Measurements from ENCODE around the gene REPS1.
"Not testable (repeated sequence)": the region's sequence is repeated elsewhere in the genome, so short reads cannot be mapped to it uniquely, and the experiment has no call there.

Gene REPS1

DNA sequence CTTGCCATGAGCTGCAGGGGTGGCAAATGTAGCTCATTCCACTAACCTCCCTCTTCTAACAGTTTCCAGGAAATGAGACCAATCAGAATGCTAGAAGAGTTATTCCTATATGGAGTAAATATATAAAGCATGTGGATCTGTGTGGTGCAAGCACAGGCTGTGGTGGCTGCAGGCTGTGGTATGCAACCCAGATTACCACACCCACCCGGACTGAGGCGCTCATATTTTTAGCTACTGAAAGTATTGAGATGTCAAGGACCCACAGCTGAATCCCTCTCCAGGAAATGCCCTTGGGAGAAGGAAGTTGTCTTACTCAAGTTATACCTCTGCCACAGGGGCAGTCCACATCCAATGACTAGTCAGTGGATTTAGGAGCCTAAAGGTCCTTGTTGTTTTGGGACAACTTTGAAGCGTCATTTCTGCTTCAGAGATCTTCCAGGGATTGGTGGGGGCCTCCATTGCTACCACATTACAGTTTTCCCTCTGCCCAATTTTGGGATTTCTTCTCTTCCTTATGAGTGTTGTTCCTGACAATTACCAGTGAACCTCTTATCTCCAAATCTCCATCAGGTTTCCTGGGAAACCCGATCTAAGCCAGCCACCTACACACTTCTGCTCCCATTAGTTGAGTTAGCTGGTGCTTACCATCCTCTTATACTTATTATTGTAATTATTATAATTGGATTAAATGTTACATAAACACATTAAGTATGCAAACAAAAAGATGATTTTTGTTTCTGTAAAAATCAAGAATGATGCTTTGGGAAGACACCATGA lies 12.1 kb upstream of the REPS1 start:
- DNase-seq: no peak

DNA sequence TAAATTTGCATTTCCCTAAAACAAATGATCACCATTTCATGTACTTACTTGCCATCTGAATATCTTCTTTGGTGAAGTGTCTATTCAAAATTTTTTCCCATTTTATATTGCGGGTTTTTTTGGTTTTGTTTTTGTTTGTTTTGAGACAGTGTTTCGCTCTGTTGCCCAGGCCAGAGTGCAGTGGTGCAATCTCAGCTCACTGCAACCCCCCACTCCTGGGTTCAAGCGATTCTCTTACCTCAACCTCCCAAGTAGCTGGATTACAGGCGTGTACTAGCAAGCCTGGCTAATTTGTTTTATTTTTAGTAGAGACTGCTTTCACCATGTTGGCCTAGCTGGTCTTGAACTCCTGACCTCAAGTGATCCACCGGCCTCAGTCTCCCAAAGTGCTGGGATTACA lies 9.1 kb upstream of the REPS1 start:
- DNase-seq: no peak

GRCh38 chr6:138996524-138996923 lies 8.5 kb upstream of the REPS1 start:
- no peak for DNase-seq

GRCh38 chr6:138993410-138993809 lies 5.4 kb upstream of the REPS1 start:
- not testable (repeated sequence) for DNase-seq

DNA sequence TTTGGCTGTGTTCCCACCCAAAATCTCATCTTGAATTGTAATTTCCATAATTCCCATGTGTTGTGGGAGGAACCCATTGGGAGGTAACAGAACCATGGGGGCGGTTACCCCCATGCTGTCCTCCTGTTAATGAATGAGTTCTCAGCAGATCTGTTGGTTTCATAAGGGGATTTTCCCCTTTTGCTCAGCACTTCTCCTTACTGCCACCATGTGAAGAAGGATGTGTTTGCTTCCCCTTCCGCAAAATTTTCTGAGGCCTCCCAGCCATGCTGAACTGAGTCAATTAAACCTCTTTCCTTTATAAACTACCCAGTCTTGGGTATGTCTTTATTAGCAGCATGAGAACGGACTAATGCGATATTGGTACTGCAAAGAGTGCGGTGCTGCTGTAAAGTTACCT lies 4.9 kb upstream of the REPS1 start:
- not testable (repeated sequence) for DNase-seq

- DNase-seq: no peak
Measured at GRCh38 chr6:138991206-138991605, 3.2 kb upstream of the REPS1 start.

GRCh38 chr6:138989098-138989983 lies 1.3 kb upstream of the REPS1 start:
- DNase-seq: no peak

GRCh38 chr6:138988469-138988834 lies 399 bp upstream of the REPS1 start:
- no peak for DNase-seq

- no peak for DNase-seq
Measured at GRCh38 chr6:138987080-138987642, 892 bp downstream of the REPS1 start.

DNA sequence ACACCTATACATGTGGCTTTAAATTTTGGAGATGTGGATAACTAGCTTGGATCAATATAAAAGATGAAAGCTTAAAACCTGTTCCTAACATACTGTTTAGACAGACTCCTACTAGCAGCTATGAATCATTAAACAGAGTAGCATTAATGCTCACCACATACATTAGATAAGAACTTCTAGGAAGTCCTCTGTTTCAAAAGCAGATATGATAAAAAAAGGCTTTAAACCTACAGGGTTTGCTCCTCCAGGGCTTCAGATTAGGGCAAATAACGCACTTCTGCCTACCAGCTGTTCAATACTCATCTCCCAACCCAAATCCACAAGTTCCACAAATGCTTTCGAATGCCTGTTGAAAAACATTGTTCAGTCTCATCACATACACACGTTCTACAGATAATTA lies 1.5 kb downstream of the REPS1 start:
- no peak for DNase-seq

DNA sequence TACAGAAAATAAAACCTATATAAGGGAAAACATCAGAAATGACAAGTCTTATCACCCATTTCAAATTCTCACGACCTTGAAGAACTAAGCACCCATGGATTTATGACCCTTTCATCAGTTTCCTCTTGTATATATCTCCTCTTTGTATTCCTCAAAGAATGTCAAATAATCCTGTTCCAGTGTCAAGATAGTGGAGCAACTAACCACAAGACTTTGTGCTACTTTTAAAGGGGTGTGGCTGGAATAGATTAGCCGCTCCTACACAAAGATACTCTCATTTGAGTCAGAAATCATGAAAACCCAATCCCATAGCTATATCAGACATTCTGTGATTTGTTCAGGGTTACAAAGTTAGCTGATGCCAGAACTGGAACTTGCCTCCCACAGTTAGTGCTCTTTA lies 6.6 kb downstream of the REPS1 start:
- no peak for DNase-seq

GRCh38 chr6:138979813-138980668 lies 8.0 kb downstream of the REPS1 start:
- DNase-seq: no peak

- DNase-seq: no peak
Measured at GRCh38 chr6:138979365-138979764, 8.7 kb downstream of the REPS1 start.

GRCh38 chr6:138978229-138978628 lies 9.8 kb downstream of the REPS1 start:
- DNase-seq: no peak

GRCh38 chr6:138977646-138978167 lies 10.3 kb downstream of the REPS1 start:
- no peak for DNase-seq

DNA sequence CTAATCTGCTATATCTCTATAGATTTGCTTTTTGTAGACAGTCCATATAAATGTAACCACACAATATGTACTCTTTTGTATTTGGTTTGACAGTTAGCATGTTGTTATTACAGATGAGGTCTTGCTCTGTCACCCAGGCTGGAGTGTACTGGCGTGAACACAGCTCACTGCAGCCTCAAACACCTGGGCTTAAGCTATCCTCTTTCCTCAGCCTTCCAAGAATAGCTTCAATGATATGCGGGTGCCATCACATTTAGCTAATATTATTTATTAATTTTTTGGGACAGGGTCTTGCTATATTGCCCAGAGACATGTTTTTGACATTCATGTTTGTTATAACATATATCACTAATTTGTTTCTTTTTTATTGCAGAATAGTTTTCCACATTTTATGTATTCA lies 10.8 kb downstream of the REPS1 start:
- DNase-seq: no peak

GRCh38 chr6:138975815-138976214 lies 12.2 kb downstream of the REPS1 start:
- no peak for DNase-seq

DNA sequence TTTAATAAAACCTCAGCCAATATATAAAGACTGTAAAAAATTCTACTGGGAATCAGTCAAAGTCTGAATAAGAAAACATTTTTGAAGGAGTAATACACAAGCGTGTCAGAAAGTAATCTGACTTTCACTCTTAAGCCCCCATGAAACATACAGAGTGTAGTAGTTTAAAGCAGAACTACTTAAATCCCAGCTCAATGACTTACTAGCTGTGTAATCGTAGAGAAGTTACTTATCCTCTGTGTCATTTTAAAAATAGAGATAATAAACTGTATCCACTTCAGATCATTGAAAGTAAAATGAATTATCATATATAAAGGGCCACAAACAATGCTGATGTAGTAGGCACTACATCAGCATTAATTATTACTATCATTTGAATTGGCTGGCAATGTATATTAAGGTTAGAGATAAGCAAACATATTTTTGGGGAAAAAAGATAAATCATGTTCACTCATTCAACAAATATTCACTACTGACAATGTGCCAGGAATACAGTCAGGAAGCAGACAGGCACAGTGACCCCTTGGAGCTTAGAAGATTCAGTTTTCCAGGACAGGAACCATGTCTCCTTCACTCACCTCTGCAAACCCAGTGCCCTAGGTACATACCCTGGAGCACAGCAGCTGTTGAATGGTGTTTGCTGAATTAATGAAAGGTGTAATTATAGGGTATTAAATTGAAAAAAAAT lies 14.4 kb downstream of the REPS1 start:
- no peak for DNase-seq

DNA sequence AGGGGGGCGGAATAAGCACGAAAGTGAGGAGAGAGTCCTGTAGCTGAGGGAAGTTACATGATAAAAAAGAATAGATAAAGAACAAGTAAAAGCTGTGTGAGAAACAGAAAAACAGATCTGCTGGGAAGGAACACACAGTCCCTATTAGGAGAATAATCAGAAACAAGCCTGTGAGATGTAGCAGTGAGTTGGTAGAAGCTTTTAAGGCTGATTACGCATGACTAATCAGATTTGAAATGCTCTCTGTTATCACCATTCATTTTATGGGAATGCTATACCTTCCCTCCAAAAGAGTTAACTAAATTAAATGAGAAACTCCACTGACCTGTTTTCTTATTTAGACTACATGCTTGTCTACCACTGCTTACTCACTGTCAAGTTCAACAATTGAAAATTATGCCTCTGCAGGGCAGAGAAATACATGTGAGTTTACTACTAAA lies 15.8 kb downstream of the REPS1 start:
- DNase-seq: no peak

DNA sequence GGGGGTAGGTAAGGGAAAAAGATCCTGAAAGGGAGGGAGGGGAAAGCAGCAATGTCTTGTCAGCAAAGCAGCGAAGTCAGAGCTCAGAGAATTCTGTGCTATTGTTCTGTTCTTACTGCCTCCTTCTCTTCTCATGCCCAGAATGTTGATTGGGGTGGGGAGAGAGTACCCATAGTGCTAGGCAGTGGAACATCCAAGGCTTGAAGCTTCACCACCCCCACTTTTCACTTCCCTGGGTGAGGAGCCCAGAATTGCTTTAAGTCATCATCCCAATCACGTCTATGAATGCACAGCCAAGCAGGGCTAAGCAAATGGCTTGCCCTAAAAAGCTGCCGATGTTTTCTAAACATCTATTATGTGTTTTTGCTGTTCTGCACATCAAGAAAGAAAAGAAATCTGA lies 16.5 kb downstream of the REPS1 start:
- DNase-seq: no peak

- DNase-seq: peak; percentile 54
Measured at GRCh38 chr6:138970856-138971425, 17.1 kb downstream of the REPS1 start.

DNA sequence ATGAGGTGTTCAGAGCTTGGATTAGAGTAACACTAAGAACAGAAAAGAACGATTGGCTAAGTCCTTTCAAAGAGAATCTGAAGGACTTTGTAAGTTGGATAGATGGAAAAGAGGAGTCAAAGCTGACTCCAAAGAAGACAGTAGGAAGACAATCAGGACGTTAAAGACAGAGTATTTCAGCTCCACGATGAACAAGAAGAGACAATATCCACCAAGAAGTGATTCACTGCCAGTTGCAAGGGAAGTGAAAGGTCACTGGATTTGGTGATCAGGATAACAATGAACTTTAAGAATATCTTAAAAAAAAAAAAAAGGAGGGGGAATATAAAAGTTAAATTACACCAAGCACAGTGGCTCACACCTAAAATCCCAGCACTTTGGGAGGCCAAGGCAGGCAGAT lies 17.9 kb downstream of the REPS1 start:
- DNase-seq: no peak

Data from amniotic stem cell (primary cell).